RPMI7951 (cell line): Measurements from ENCODE around the gene FOXO6. TPM values are rescaled to one million over a fixed set of nuclear protein-coding genes. Genes with fewer than 3 reads are reported as not detected.
"Not testable (repeated sequence)": the region's sequence is repeated elsewhere in the genome, so short reads cannot be mapped to it uniquely, and the experiment has no call there.

ENCODE experiments used
- DNase-seq: peaks from one replicate; pipeline ENCODE4 v3.0.0-alpha.2; 2012; ENCODE audit warnings: low read depth
- total RNA-seq: library from RNA; depleted of rRNA; stranded (reverse); fragments of >200 nt; shearing (Covaris generic); gene quantifications from 2 replicates; pipeline ENCODE4 v1.2.3, GENCODE V29; 2014

The FOXO6 gene
- total RNA-seq, 1 experiment from 2014 or later, result not detected

- DNase-seq, result no peak
These were observed 32.2 kb upstream of the FOXO6 start for GRCh38 chr1:41328780-41329640.

GRCh38 chr1:41329662-41330587 lies 31.3 kb upstream of the FOXO6 start:
- no peak for DNase-seq

- no peak for DNase-seq
These were observed 30.4 kb upstream of the FOXO6 start for GRCh38 chr1:41330588-41331545.

- no peak for DNase-seq
These were observed 29.7 kb upstream of the FOXO6 start for GRCh38 chr1:41331546-41331917.

- DNase-seq, result not testable (repeated sequence)
These were observed 29.1 kb upstream of the FOXO6 start for GRCh38 chr1:41332161-41332560.

- peak; percentile 73 for DNase-seq
These were observed 28.0 kb upstream of the FOXO6 start for GRCh38 chr1:41333146-41333784.

- no peak for DNase-seq
These were observed 22.4 kb upstream of the FOXO6 start for GRCh38 chr1:41338820-41339219.

- DNase-seq, result no peak
These were observed 20.4 kb upstream of the FOXO6 start for GRCh38 chr1:41340655-41341364.

GRCh38 chr1:41341365-41341683 lies 19.9 kb upstream of the FOXO6 start:
- no peak for DNase-seq

GRCh38 chr1:41341772-41342562 lies 19.3 kb upstream of the FOXO6 start:
- peak; percentile 22 for DNase-seq

GRCh38 chr1:41342774-41343355 lies 18.4 kb upstream of the FOXO6 start:
- no peak for DNase-seq

- no peak for DNase-seq
These were observed 17.2 kb upstream of the FOXO6 start for GRCh38 chr1:41343790-41344699.

GRCh38 chr1:41344708-41345159 lies 16.5 kb upstream of the FOXO6 start:
- DNase-seq, result no peak

GRCh38 chr1:41345434-41346075 lies 15.7 kb upstream of the FOXO6 start:
- DNase-seq, result no peak

GRCh38 chr1:41347276-41347675 lies 14.0 kb upstream of the FOXO6 start:
- DNase-seq, result peak; percentile 36

GRCh38 chr1:41348394-41348793 lies 12.8 kb upstream of the FOXO6 start:
- DNase-seq, result no peak

- no peak for DNase-seq
These were observed 11.7 kb upstream of the FOXO6 start for GRCh38 chr1:41349361-41350054.
